Ectodermal cell (in vitro differentiated cells): Measurements from ENCODE around the gene HOTAIR.

Experiments
- H3K27ac ChIP-seq: 2 replicates; pipeline ENCODE4 v1.7.0; 2013; ENCODE audit warnings: mild to moderate bottlenecking, low read depth, low read length; ENCODE audit not compliant: insufficient read depth, poor library complexity, severe bottlenecking
- H3K27me3 ChIP-seq: 2 replicates; pipeline ENCODE4 v1.7.0; 2013; ENCODE audit warnings: mild to moderate bottlenecking, low read length; ENCODE audit not compliant: insufficient read depth, control insufficient read depth, poor library complexity, severe bottlenecking
- H3K36me3 ChIP-seq: one replicate; pipeline ENCODE4 v1.7.0; 2013; ENCODE audit warnings: low read length; ENCODE audit not compliant: control insufficient read depth, insufficient read depth
- H3K4me1 ChIP-seq: one replicate; pipeline ENCODE4 v1.7.0; 2013; ENCODE audit warnings: low read length; ENCODE audit not compliant: control insufficient read depth, insufficient read depth
- H3K4me3 ChIP-seq: 2 replicates; pipeline ENCODE4 v1.7.0; 2013; ENCODE audit warnings: low read depth, low read length, control low read depth; ENCODE audit not compliant: insufficient read depth
- H3K9me3 ChIP-seq: 2 replicates; pipeline ENCODE4 v1.7.0; 2013; ENCODE audit warnings: mild to moderate bottlenecking, low read length, moderate library complexity; ENCODE audit not compliant: control insufficient read depth
- WGBS, 2 experiments: methylation state at CpG; one replicate each; pipeline ENCODE4 v1.1.7; 2013; ENCODE audit warnings: missing lambda C conversion rate in 2 of 2; 5-methylcytosine and 5-hydroxymethylcytosine counted together

HOTAIR gene

GRCh38 chr12:54010972-54011664 lies 36.4 kb upstream of the HOTAIR start:
- Histone ChIP-seq H3K27me3 (peaks cover 100% of the 10 kb centered on the region), H3K9me3 (no peaks in the 10 kb centered on the region), H3K4me3 (no peak overlapping the region), H3K27ac (no peak overlapping the region), H3K4me1 (no peaks in the 10 kb centered on the region), H3K36me3 (no peaks in the 10 kb centered on the region)
- 4 to 7% methylated on average over 15 to 16 of the region's 17 CpGs for WGBS, 2 experiments

GRCh38 chr12:54010053-54010971 lies 35.6 kb upstream of the HOTAIR start:
- Histone ChIP-seq H3K9me3 (no peaks in the 10 kb centered on the region), H3K36me3 (no peaks in the 10 kb centered on the region), H3K27me3 (peaks cover 100% of the 10 kb centered on the region), H3K4me1 (no peaks in the 10 kb centered on the region), H3K4me3 (no peak overlapping the region), H3K27ac (no peak overlapping the region)
- 10 to 17% methylated on average over 10 of the region's 10 CpGs for WGBS, 2 experiments

- H3K36me3 ChIP-seq = no peaks in the 10 kb centered on the region
- H3K4me3 ChIP-seq = no peak overlapping the region
- H3K27ac ChIP-seq = no peak overlapping the region
- H3K27me3 ChIP-seq = peaks cover 100% of the 10 kb centered on the region
- WGBS, 2 experiments = 4 to 5% methylated on average over 51 of the region's 51 CpGs
- no peaks in the 10 kb centered on the region for H3K9me3 ChIP-seq
- H3K4me1 ChIP-seq = no peaks in the 10 kb centered on the region
Observed at GRCh38 chr12:54009171-54010052, 34.7 kb upstream of the HOTAIR start.

- no peak overlapping the region for H3K27ac ChIP-seq
- H3K36me3 ChIP-seq = no peaks in the 10 kb centered on the region
- 14 to 23% methylated on average over 2 of the region's 2 CpGs for WGBS, 2 experiments
- H3K27me3 ChIP-seq = peaks cover 100% of the 10 kb centered on the region
- no peaks in the 10 kb centered on the region for H3K4me1 ChIP-seq
- no peak overlapping the region for H3K4me3 ChIP-seq
- H3K9me3 ChIP-seq = no peaks in the 10 kb centered on the region
Observed at GRCh38 chr12:54008260-54008552, 33.5 kb upstream of the HOTAIR start.

- peaks cover 100% of the 10 kb centered on the region for H3K27me3 ChIP-seq
- H3K9me3 ChIP-seq = no peaks in the 10 kb centered on the region
- no peaks in the 10 kb centered on the region for H3K4me1 ChIP-seq
- WGBS, 2 experiments = 31 to 41% methylated on average over 2 of the region's 2 CpGs
- H3K36me3 ChIP-seq = no peaks in the 10 kb centered on the region
- no peak overlapping the region for H3K27ac ChIP-seq
- no peak overlapping the region for H3K4me3 ChIP-seq
Observed at GRCh38 chr12:54007538-54008259, 32.9 kb upstream of the HOTAIR start.

- H3K27me3 ChIP-seq = peaks cover 100% of the 10 kb centered on the region
- no peaks in the 10 kb centered on the region for H3K36me3 ChIP-seq
- H3K4me1 ChIP-seq = no peaks in the 10 kb centered on the region
- H3K27ac ChIP-seq = no peak overlapping the region
- 27 to 29% methylated on average over 22 of the region's 22 CpGs for WGBS, 2 experiments
- no peaks in the 10 kb centered on the region for H3K9me3 ChIP-seq
- no peak overlapping the region for H3K4me3 ChIP-seq
Observed at GRCh38 chr12:54006559-54007220, 31.9 kb upstream of the HOTAIR start.

GRCh38 chr12:54005853-54006558 lies 31.3 kb upstream of the HOTAIR start:
- Histone ChIP-seq H3K27me3 (peaks cover 100% of the 10 kb centered on the region), H3K4me1 (no peaks in the 10 kb centered on the region), H3K36me3 (no peaks in the 10 kb centered on the region), H3K9me3 (no peaks in the 10 kb centered on the region), H3K4me3 (no peak overlapping the region), H3K27ac (no peak overlapping the region)
- 9 to 10% methylated on average over 39 of the region's 39 CpGs for WGBS, 2 experiments

- no peaks in the 10 kb centered on the region for H3K36me3 ChIP-seq
- no peaks in the 10 kb centered on the region for H3K4me1 ChIP-seq
- 7 to 9% methylated on average over 26 of the region's 26 CpGs for WGBS, 2 experiments
- H3K27ac ChIP-seq = no peak overlapping the region
- no peak overlapping the region for H3K4me3 ChIP-seq
- H3K9me3 ChIP-seq = no peaks in the 10 kb centered on the region
- H3K27me3 ChIP-seq = peaks cover 100% of the 10 kb centered on the region
Observed at GRCh38 chr12:54005531-54005852, 30.7 kb upstream of the HOTAIR start.
